Measurements from ENCODE around the gene MLH3. TPM values are rescaled to one million over a fixed set of nuclear protein-coding genes. Genes with fewer than 3 reads are reported as not detected.
"Not testable (repeated sequence)": the region's sequence is repeated elsewhere in the genome, so short reads cannot be mapped to it uniquely, and the experiment has no call there.

The MLH3 gene
- polyA plus RNA-seq, 6 donors from 2014 or later = 6.4 to 17.3 (median 10.5) TPM

DNA sequence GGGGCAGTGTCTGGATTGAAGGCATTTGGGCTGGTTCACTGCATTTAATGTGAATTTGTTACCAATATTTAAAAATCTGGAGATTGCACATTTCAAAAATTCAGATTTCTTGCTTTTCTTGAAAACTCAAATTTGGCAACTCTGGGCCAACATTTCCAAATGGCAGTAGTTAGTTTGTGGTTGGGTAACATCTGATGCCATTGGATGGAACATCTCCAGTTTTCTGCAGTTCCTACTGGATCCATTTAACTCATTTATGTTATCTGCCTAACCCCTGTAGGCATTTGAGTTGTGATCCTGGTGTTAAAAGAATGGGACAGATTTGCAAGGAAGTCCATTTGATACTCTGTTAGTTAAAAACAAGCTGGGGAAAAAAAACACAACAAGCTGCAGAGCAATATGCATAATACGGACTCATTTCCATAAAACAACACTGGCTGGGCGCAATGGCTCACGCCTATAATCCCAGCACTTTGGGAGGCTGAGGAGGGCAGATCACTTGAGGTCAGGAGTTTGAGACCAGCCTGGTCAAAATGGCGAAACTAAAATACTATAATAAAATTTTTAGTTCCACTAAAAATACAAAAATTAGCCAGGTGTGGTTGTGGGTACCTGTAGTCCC is 40.7 kb downstream of the MLH3 start:
- no peak for ATAC-seq (ENCODE audit: low read depth in 2 of 2)
- H3K27me3 Mint-ChIP-seq = no peaks in the 10 kb centered on the region
- peaks cover 2 to 12% (median 4%) of the 10 kb centered on the region in 3 donors for H3K4me1 Mint-ChIP-seq
- DNase-seq = no peak
- no peak overlapping the region for H3K4me3 Mint-ChIP-seq
- peak overlapping the region in 1 of 6 donors; percentile 20 for H3K27ac Mint-ChIP-seq
- no peaks in the 10 kb centered on the region for H3K9me3 Mint-ChIP-seq
- peaks cover 20 to 29% of the 10 kb centered on the region in 2 donors for H3K36me3 Mint-ChIP-seq

DNA sequence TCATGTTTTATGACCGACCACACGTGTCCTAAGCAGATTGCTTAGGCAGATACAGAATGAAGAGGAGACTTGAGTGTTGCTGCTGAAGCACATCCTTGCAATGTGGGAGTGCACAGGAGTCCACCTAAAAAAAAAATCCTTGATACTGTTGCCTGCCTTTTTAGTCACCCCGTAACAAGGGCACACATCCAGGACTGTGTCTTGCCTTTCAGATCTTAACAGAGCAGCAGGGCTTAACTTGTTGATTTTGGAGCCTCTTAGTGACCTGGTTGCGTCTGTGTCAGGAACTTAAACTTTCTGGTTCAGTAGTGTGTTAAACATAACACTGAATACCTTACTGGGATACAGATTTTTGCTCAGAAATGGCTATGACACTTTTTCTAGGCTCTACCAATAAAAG is 42.1 kb downstream of the MLH3 start:
- peaks cover 25 to 35% of the 10 kb centered on the region in 2 donors for H3K36me3 Mint-ChIP-seq
- no peaks in the 10 kb centered on the region for H3K27me3 Mint-ChIP-seq
- H3K9me3 Mint-ChIP-seq = no peaks in the 10 kb centered on the region
- DNase-seq = no peak
- peak overlapping the region in 1 of 6 donors; percentile 30 for H3K27ac Mint-ChIP-seq
- no peak overlapping the region for H3K4me3 Mint-ChIP-seq
- peaks cover 9 to 22% (median 11%) of the 10 kb centered on the region in 3 donors for H3K4me1 Mint-ChIP-seq
- no peak for ATAC-seq (ENCODE audit: low read depth in 2 of 2)

DNA sequence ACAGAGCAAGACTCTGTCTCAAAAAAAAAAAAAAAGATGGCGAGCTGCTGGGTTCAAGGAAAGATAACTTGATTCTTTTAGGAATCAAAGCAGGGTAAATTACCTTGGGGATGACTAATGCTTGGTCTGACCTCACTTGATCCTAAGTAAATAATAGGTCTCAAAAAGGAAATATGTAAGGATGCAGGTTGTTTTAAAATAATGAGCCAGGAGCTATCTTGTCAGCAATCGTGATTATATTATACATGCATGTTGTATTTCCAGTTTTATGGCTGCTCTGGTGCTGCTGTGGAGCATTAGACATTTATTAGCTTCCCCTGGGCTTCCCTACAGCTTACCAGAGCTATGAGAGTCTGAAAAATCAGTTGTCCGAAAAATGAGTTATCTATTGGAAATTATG is 45.9 kb downstream of the MLH3 start:
- ATAC-seq (ENCODE audit: low read depth in 2 of 2) (no peak), DNase-seq (no peak)
- H3K27ac Mint-ChIP-seq = no peak overlapping the region
- H3K36me3 Mint-ChIP-seq = peaks cover 25 to 28% of the 10 kb centered on the region in 2 donors
- no peaks in the 10 kb centered on the region for H3K9me3 Mint-ChIP-seq
- no peaks in the 10 kb centered on the region for H3K27me3 Mint-ChIP-seq
- H3K4me1 Mint-ChIP-seq = peaks cover 27 to 43% (median 38%) of the 10 kb centered on the region in 3 donors
- H3K4me3 Mint-ChIP-seq = peak overlapping the region in 2 of 8 donors; percentile 26 to 61

DNA sequence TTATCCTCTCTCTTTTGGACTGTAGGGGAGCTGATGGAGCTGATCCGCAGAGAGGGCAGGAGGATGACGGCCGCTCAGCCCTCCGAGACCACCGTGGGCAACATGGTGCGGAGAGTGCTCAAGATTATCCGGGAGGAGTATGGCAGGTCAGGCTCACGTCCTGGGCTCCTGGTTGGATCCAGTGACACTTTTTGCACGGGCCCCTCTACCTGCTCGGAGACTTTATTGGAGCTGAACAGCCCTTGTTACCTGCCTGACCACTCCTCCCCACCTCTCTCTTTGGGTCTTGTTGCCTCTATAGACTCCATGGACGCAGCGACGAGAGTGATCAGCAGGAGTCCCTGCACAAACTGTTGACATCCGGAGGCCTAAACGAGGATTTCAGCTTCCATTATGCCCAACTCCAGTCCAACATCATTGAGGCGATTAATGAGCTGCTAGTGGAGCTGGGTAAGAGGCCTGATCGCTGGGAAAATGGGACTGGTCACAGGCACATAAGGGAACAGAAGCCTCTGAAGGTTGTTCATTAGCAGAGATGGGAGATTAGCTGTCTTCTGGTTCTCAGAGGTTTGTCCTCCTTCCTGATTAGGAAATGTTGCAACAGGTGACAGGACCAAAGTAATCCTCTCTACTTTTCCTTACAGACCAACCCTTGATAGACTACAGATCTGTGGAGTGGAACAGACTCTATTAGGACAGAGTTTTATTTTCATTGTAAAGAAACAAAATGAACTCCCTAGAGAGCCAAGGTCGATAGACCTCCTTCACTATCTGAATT is 47.8 kb downstream of the MLH3 start:
- H3K27ac Mint-ChIP-seq = peak overlapping the region; percentile 97 to 100 (median 99)
- no peaks in the 10 kb centered on the region for H3K9me3 Mint-ChIP-seq
- H3K36me3 Mint-ChIP-seq = peaks cover 17 to 19% of the 10 kb centered on the region in 2 donors
- ATAC-seq (ENCODE audit: low read depth in 2 of 2) (no peak), DNase-seq (no peak)
- H3K27me3 Mint-ChIP-seq = no peaks in the 10 kb centered on the region
- H3K4me3 Mint-ChIP-seq = peak overlapping the region; percentile 78 to 98 (median 96)
- H3K4me1 Mint-ChIP-seq = peaks cover 27 to 41% (median 38%) of the 10 kb centered on the region in 3 donors

DNA sequence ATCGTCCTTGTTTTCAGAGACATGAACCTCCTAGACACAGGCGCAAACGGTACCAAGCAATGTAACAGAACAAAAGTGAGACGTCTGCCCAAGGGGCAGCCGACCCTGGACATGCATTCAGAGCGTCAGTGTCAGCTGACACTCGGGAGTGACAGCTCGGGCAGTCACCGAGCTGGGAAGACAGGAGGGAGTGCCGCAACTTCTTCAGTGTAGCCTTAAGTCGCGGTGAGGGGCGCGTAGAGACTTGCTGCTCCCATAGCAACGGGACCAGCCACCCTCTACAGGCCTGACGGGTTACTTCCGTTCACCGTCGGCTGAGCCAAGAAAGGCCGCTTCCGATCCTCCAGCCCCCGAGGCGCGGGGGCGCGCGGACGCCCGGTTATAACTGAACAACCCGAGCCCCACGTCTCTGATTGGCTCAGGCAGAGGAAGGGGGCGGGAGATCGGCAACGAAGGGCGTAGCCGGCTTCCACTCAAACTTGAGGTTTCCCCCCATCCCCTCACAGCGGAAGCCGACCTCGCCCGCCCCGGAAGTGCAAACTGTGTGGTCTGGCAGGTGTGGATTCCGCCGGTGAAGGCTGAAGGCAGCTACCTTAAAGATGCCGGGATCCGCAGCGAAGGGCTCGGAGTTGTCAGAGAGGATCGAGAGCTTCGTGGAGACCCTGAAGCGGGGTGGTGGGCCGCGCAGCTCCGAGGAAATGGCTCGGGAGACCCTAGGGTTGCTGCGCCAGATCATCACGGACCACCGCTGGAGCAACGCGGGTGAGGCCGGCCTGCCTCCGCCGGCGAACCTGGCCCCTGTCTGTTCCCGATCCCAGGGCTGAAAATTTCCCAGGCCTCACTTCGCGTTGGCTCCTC is 48.6 kb downstream of the MLH3 start, which contains the start of gene EIF2B2:
EIF2B2 (plus strand) TSS at position 530 of the 858 bp plus-strand sequence; CDS start at position 600, 70 bp downstream.
- peak; percentile 92 for ATAC-seq (ENCODE audit: low read depth in 2 of 2)
- H3K4me3 Mint-ChIP-seq = peak within 1 kb of the TSS; percentile 78 to 98 (median 96)
- H3K36me3 Mint-ChIP-seq = peaks cover 12 to 15% of the 10 kb centered on the region in 2 donors
- peak within 1 kb of the TSS; percentile 97 to 100 (median 99) for H3K27ac Mint-ChIP-seq
- peak; percentile 100 for DNase-seq
- H3K9me3 Mint-ChIP-seq = no peaks in the 10 kb centered on the region
- peaks cover 27 to 38% (median 36%) of the 10 kb centered on the region in 3 donors for H3K4me1 Mint-ChIP-seq
- no peaks in the 10 kb centered on the region for H3K27me3 Mint-ChIP-seq

DNA sequence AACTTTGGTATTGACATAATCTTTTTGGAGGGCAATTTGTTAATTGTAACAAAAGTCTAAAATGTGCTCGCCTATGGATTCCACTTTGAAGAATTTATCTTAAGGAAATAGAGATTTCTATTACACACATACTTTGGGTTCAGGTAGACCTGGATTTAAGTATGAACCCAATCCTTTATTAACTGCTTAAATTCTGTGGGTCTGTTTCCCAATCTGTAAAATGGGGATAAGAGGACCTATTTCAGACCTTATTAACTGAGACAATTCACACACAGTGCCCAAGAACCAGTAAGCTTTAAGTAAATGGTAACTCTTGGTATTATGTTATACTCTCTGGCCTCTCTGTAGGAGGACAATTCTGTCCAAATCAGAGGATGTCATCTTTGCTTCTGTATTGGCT is 49.4 kb downstream of the MLH3 start:
- Mint-ChIP-seq H3K27ac (peak overlapping the region; percentile 97 to 100 (median 99)), H3K27me3 (no peaks in the 10 kb centered on the region), H3K4me1 (peaks cover 22 to 38% (median 31%) of the 10 kb centered on the region in 3 donors), H3K36me3 (peaks cover 5 to 8% of the 10 kb centered on the region in 2 donors), H3K9me3 (no peaks in the 10 kb centered on the region), H3K4me3 (peak overlapping the region; percentile 78 to 98 (median 96))
- ATAC-seq (ENCODE audit: low read depth in 2 of 2) (no peak), DNase-seq (no peak)

DNA sequence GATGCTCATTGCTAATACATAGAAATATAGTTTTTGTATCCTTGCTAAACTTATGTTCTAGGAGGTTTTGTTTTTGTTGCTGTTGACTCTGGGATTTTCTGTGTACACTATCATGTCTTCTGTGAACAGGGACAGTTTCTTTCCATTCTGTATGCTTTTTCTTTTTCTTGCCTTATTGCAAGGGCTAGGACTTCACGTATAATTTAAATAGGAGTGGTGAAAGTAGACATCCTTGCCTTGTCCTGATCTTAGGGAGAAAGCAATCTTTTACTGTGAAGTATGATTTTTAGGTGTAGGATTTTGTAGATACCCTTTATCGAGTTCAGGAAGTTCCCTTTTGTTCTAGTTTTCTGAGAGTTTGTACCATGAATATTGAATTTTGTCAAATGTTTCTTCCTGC is 50.0 kb downstream of the MLH3 start:
- H3K36me3 Mint-ChIP-seq = peaks cover 5 to 7% of the 10 kb centered on the region in 2 donors
- peak overlapping the region in 3 of 8 donors; percentile 3 to 59 (median 9) for H3K4me3 Mint-ChIP-seq
- H3K27me3 Mint-ChIP-seq = no peaks in the 10 kb centered on the region
- DNase-seq (no peak), ATAC-seq (ENCODE audit: low read depth in 2 of 2) (no peak)
- H3K9me3 Mint-ChIP-seq = no peaks in the 10 kb centered on the region
- H3K27ac Mint-ChIP-seq = peak overlapping the region; percentile 60 to 100 (median 99)
- peaks cover 22 to 36% (median 31%) of the 10 kb centered on the region in 3 donors for H3K4me1 Mint-ChIP-seq

DNA sequence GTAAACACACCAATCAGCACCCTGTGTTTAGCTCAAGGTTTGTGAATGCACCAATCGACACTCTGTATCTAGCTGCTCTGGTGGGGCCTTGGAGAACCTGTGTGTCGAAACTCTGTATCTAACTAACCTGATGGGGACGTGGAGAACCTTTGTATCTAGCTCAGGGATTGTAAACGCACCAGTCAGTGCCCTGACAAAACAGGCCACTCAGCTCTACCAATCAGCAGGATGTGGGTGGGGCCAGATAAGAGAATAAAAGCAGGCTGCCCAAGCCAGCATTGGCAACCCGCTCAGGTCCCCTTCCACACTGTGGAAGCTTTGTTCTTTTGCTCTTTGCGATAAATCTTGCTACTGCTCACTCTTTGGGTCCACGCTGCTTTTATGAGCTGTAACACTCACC is 55.5 kb downstream of the MLH3 start:
- not testable (repeated sequence) for H3K4me3 Mint-ChIP-seq; H3K27ac Mint-ChIP-seq; ATAC-seq (ENCODE audit: low read depth in 2 of 2); H3K36me3 Mint-ChIP-seq; DNase-seq; H3K27me3 Mint-ChIP-seq; H3K4me1 Mint-ChIP-seq; H3K9me3 Mint-ChIP-seq

DNA sequence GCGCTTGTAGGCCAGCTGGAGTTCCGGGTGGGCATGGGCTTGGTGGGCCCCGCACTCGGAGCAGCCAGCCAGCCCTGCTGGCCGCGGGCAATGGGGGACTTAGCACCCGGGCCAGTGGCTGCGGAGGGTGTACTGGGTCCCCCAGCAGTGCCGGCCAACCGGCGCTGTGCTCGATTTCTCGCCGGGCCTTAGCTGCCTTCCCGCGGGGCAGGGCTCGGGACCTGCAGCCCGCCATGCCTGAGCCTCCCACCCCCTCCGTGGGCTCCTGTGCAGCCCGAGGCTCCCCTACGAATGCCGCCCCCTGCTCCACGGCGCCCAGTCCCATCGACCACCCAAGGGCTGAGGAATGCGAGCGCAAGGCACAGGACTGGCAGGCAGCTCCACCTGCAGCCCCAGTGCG is 57.1 kb downstream of the MLH3 start:
- H3K4me3 Mint-ChIP-seq, H3K36me3 Mint-ChIP-seq, H3K27me3 Mint-ChIP-seq: not testable (repeated sequence)

DNA sequence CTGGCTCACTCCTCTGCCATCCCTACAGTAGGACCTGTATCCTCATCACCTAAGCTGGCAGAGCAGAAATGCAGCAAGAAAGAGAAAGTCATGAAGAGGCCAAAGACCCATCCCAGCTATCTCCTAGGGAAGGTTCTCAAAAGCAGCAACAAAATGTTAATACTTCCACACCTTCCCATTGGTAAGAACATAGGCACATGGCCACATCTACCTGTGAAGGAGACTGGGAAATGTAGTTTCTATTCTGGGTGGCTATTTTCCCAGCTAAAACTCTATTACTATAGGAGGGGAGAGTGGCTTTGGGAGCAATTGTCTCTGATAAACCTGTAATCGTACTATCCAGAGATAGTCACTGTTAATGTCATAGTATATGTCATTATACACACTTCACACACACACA is 62.3 kb downstream of the MLH3 start:
- Mint-ChIP-seq H3K27ac (no peak overlapping the region), H3K36me3 (no peaks in the 10 kb centered on the region), H3K27me3 (peaks cover 0 to 5% (median 0%) of the 10 kb centered on the region in 3 donors), H3K4me1 (no peaks in the 10 kb centered on the region), H3K4me3 (no peak overlapping the region), H3K9me3 (no peaks in the 10 kb centered on the region)
- ATAC-seq (ENCODE audit: low read depth in 2 of 2) (no peak), DNase-seq (no peak)

More for the DNA sequence above, 57.1 kb downstream of the MLH3 start:
- ATAC-seq (ENCODE audit: low read depth in 2 of 2); H3K27ac Mint-ChIP-seq; DNase-seq; H3K9me3 Mint-ChIP-seq; H3K4me1 Mint-ChIP-seq: not testable (repeated sequence)

DNA sequence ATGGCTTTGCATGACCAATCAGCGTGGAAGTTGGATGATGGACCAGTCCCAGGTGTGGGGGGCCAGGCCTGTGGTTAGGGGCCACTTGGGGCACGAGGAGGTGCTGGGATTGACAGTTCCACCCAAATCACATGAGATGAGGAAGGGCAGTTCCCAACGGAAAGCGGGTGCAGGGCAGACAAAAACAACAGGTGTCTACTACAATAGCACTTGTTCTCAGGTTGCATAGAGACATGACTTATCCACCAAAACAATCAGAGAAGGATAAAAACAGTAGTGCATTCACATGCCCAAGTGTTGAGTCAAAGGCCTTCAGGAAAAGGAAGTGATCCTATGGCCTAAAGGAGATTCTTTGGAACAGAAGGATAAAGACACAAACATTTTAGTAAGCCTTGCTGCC is 63.1 kb downstream of the MLH3 start:
- Mint-ChIP-seq H3K4me1 (no peaks in the 10 kb centered on the region), H3K27me3 (peaks cover 0 to under 1% (median 0%) of the 10 kb centered on the region in 3 donors), H3K36me3 (no peaks in the 10 kb centered on the region), H3K27ac (no peak overlapping the region), H3K9me3 (no peaks in the 10 kb centered on the region), H3K4me3 (no peak overlapping the region)
- no peak for DNase-seq
- ATAC-seq (ENCODE audit: low read depth in 2 of 2) = no peak

DNA sequence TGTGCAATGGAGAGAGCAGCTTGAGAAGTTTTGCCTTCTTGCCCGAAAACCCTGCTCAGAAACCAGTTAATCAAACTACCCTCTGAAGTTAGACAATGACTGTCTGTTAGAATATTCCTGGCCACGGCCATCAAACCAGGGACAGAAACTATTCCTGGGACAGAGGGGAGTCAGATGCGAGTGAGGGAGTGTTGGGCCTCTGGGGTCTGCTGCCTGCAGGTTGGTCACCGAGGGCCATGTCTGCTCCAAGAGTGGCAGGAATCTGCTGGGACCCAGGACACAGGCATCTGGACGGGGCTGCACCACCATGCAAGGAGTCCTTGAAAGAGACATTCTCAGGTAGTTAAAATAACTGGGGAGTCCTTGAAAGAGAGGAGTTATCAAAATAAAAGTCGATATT is 65.5 kb downstream of the MLH3 start:
- H3K27me3 Mint-ChIP-seq = no peaks in the 10 kb centered on the region
- ATAC-seq (ENCODE audit: low read depth in 2 of 2) = no peak
- H3K4me3 Mint-ChIP-seq = no peak overlapping the region
- no peaks in the 10 kb centered on the region for H3K9me3 Mint-ChIP-seq
- no peaks in the 10 kb centered on the region for H3K4me1 Mint-ChIP-seq
- DNase-seq = no peak
- no peak overlapping the region for H3K27ac Mint-ChIP-seq
- H3K36me3 Mint-ChIP-seq = no peaks in the 10 kb centered on the region

DNA sequence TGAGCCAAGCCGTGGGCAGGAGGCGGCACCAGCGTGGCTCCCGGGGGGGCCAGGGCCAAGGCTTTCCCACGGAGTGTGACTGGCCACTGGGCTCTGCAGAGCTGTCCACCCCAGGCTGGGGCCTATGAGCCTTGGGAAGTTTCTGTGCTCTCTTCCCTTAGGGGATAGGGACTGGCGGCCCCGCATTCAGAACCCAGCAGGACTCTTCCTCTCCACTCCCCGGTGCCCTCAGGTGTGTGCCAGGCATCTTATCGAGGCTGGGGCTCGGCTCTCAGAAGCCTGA is 66.3 kb downstream of the MLH3 start:
- Mint-ChIP-seq H3K27ac (no peak overlapping the region), H3K27me3 (no peaks in the 10 kb centered on the region), H3K36me3 (no peaks in the 10 kb centered on the region), H3K9me3 (no peaks in the 10 kb centered on the region), H3K4me3 (no peak overlapping the region), H3K4me1 (no peaks in the 10 kb centered on the region)
- no peak for ATAC-seq (ENCODE audit: low read depth in 2 of 2)
- no peak for DNase-seq

Data from naive B cell (primary cell).